ENCODE measurements around the gene TMEM156. TPM values are rescaled to one million over a fixed set of nuclear protein-coding genes. Genes with fewer than 3 reads are reported as not detected.

The TMEM156 gene
- total and polyA plus RNA-seq, 4 donors = 0.58 to 0.70 (median 0.64) TPM

GRCh38 chr4:39030725-39031124 lies 1.5 kb downstream of the TMEM156 start:
- Histone ChIP-seq H3K27ac (ENCODE audit: low read depth in 1 of 2, low read length in 2 of 2) (no peak overlapping the region), H3K4me1 (ENCODE audit: control insufficient read depth in 4 of 4, insufficient read depth in 4 of 4, low read length in 3 of 4) (no peaks in the 10 kb centered on the region), H3K9me3 (ENCODE audit: control insufficient read depth in 4 of 4, low read length in 3 of 4) (no peaks in the 10 kb centered on the region), H3K27me3 (ENCODE audit: control insufficient read depth in 4 of 4, insufficient read depth in 4 of 4, low read length in 3 of 4) (no peaks in the 10 kb centered on the region), H3K9ac (ENCODE audit: low read depth in 1 of 2, low read length in 2 of 2) (peak overlapping the region in 1 of 2 donors; percentile 68), H3K4me3 (ENCODE audit: low read depth in 1 of 3, low read length in 3 of 3) (no peak overlapping the region), H3K36me3 (ENCODE audit: control insufficient read depth in 4 of 4, insufficient read depth in 3 of 4, low read depth in 1 of 4, low read length in 3 of 4) (no peaks in the 10 kb centered on the region)
- DNase-seq (ENCODE audit: low spot score) = no peak
- 85% methylated on average over 3 of the region's 3 CpGs for WGBS
- TF ChIP-seq JUND (IDR thresholded peaks at IDR 0.05) = no peak
- TF ChIP-seq EGR1 (IDR thresholded peaks at IDR 0.05; ENCODE audit: low read depth in 2 of 2) = no peak
- TF ChIP-seq, protein P1, sequence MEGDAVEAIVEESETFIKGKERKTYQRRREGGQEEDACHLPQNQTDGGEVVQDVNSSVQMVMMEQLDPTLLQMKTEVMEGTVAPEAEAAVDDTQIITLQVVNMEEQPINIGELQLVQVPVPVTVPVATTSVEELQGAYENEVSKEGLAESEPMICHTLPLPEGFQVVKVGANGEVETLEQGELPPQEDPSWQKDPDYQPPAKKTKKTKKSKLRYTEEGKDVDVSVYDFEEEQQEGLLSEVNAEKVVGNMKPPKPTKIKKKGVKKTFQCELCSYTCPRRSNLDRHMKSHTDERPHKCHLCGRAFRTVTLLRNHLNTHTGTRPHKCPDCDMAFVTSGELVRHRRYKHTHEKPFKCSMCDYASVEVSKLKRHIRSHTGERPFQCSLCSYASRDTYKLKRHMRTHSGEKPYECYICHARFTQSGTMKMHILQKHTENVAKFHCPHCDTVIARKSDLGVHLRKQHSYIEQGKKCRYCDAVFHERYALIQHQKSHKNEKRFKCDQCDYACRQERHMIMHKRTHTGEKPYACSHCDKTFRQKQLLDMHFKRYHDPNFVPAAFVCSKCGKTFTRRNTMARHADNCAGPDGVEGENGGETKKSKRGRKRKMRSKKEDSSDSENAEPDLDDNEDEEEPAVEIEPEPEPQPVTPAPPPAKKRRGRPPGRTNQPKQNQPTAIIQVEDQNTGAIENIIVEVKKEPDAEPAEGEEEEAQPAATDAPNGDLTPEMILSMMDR (IDR thresholded peaks at IDR 0.05; ENCODE audit: low read depth, low read length, missing input control) = no peak
- TF ChIP-seq RXRA (IDR thresholded peaks at IDR 0.05) = no peak
- no peak for TF ChIP-seq HNF4G (IDR thresholded peaks at IDR 0.05)
- TF ChIP-seq, protein P2, sequence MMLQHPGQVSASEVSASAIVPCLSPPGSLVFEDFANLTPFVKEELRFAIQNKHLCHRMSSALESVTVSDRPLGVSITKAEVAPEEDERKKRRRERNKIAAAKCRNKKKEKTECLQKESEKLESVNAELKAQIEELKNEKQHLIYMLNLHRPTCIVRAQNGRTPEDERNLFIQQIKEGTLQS (IDR thresholded peaks at IDR 0.05) = no peak
- no peak for TF ChIP-seq FOXA1 (IDR thresholded peaks at IDR 0.05)
- no peak for TF ChIP-seq MAX (IDR thresholded peaks at IDR 0.05)
- no peak for TF ChIP-seq RAD21 (IDR thresholded peaks at IDR 0.05)
- no peak for TF ChIP-seq YY1 (IDR thresholded peaks at IDR 0.05)

DNA sequence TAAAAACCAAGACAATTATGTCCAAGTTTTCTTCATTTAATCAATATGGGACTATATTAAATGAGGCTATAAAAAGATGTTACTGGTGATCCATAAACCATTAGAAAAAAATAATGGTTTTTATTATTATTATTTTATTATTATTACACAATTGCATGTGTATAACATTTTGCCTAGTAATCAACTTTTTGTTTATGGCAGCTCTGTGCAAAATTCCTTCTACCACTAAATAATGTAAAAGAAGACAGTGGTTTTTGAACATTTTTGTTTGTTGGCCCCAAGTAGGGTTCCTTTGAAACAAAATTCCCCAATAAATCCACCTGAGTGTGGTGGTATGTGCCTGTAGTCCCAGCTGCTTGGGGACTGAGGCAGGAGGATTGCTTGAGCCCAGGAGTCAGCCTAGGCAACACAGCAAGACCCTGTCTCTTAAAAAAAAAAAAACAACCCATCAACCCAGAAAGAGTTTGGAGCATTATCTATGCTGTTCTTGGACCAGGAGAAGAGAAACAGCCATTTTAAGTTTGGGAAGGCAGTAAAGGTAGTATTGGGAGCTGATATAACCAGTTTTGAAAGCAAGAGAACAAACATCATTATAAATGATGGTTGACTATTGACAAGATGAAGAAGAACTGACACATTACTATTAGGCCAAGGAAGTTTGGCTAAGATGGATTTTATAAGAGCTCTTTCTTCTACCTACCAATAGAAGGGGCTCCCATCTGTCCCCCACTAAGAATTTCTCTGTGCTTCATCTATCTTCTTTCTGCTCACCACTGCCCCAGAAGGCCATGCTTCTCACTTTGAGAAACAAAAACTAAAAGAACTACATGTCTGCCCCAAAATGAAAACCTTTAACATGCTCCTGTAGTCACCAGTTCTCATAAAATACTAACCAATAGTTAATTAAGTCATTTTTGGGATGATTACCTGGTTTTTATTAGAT lies 2.2 kb downstream of the TMEM156 start:
- Histone ChIP-seq H3K4me3 (ENCODE audit: low read depth in 1 of 3, low read length in 3 of 3) (no peak overlapping the region), H3K9me3 (ENCODE audit: control insufficient read depth in 4 of 4, low read length in 3 of 4) (no peaks in the 10 kb centered on the region), H3K4me1 (ENCODE audit: control insufficient read depth in 4 of 4, insufficient read depth in 4 of 4, low read length in 3 of 4) (no peaks in the 10 kb centered on the region), H3K27ac (ENCODE audit: low read depth in 1 of 2, low read length in 2 of 2) (no peak overlapping the region), H3K9ac (ENCODE audit: low read depth in 1 of 2, low read length in 2 of 2) (peak overlapping the region in 1 of 2 donors; percentile 68), H3K36me3 (ENCODE audit: control insufficient read depth in 4 of 4, insufficient read depth in 3 of 4, low read depth in 1 of 4, low read length in 3 of 4) (no peaks in the 10 kb centered on the region), H3K27me3 (ENCODE audit: control insufficient read depth in 4 of 4, insufficient read depth in 4 of 4, low read length in 3 of 4) (no peaks in the 10 kb centered on the region)
- no peak for TF ChIP-seq FOXA2 (IDR thresholded peaks at IDR 0.05)
- TF ChIP-seq MAX (IDR thresholded peaks at IDR 0.05) = no peak
- no peak for TF ChIP-seq SP1 (IDR thresholded peaks at IDR 0.05)
- TF ChIP-seq, protein P2 (IDR thresholded peaks at IDR 0.05) = no peak
- TF ChIP-seq RXRA (IDR thresholded peaks at IDR 0.05) = no peak
- no peak for TF ChIP-seq FOXA1 (IDR thresholded peaks at IDR 0.05)
- TF ChIP-seq, protein P1 (IDR thresholded peaks at IDR 0.05; ENCODE audit: low read depth, low read length, missing input control) = no peak
- no peak for TF ChIP-seq JUND (IDR thresholded peaks at IDR 0.05)
- TF ChIP-seq HNF4G (IDR thresholded peaks at IDR 0.05) = no peak
- no peak for TF ChIP-seq NR2F2 (IDR thresholded peaks at IDR 0.05)
- no peak for TF ChIP-seq YY1 (IDR thresholded peaks at IDR 0.05)
- TF ChIP-seq TAF1 (conservative IDR thresholded peaks at IDR 0.05) = no peak
- no peak for TF ChIP-seq GABPA (IDR thresholded peaks at IDR 0.05 in 1 of 2, conservative IDR thresholded peaks at IDR 0.05 in 1 of 2)
- no peak for TF ChIP-seq EGR1 (IDR thresholded peaks at IDR 0.05; ENCODE audit: low read depth in 2 of 2)
- no peak for TF ChIP-seq REST (IDR thresholded peaks at IDR 0.05)
- TF ChIP-seq HNF4A (conservative IDR thresholded peaks at IDR 0.05) = no peak
- no peak for TF ChIP-seq RAD21 (IDR thresholded peaks at IDR 0.05)
- no peak for DNase-seq (ENCODE audit: low spot score)
